Activated CD8-positive, alpha-beta memory T cell treated with anti-CD3 and anti-CD28 coated beads for 1 hour (primary cell): ENCODE data around the gene WNT9B.

ENCODE experiments used
- DNase-seq, 2 donors: peaks; one replicate each; pipeline ENCODE4 v3.0.0-alpha.2; 2020; ENCODE audit warnings: low read depth in 1 of 2; ENCODE audit errors: extremely low read depth in 1 of 2

Gene WNT9B

GRCh38 chr17:46853896-46854444 lies 2.6 kb downstream of the WNT9B start:
- DNase-seq = no peak

- DNase-seq = no peak
These were observed 3.1 kb downstream of the WNT9B start for GRCh38 chr17:46854515-46854914.

DNA sequence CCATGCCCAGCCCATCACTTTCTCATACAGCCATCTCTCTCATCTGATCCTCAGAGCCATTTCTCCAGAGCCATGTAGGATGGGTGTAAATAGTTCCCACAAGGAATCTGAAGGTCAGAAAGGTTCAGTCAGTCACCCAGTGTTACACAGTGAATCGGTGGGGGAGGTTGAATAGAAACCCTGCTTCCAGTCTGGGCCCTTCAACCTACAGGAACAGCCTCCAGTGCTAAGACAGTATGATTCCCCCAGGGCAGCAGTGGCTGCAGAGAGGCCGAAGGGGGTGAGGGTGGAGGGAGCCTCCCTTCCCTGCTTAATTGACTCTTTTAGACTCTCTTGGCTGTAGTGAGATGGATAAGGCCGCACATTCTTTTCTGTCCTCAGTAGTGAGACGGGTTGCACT lies 3.6 kb downstream of the WNT9B start:
- no peak for DNase-seq

GRCh38 chr17:46857600-46857999 lies 6.2 kb downstream of the WNT9B start:
- no peak for DNase-seq

DNA sequence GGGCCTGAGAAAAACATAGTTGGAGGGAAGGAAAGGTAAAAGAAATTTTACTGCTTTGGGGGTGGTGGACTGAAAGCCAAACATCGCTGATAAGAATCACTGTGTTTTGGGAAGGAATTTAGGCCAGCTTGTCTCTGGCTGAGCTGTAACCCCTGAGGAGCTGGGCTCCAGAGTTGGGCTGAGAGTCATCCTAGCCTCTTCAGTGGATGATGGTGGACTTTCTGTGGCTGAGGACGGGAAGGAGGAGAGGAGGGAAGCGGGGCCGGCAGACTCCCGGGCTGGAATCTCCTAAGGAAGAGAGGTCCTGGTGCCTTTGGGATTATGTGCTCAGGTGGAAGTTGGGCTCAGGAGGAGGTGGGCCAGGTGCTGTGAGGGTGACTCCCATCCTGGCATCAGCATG lies 8.6 kb downstream of the WNT9B start:
- DNase-seq = no peak

DNA sequence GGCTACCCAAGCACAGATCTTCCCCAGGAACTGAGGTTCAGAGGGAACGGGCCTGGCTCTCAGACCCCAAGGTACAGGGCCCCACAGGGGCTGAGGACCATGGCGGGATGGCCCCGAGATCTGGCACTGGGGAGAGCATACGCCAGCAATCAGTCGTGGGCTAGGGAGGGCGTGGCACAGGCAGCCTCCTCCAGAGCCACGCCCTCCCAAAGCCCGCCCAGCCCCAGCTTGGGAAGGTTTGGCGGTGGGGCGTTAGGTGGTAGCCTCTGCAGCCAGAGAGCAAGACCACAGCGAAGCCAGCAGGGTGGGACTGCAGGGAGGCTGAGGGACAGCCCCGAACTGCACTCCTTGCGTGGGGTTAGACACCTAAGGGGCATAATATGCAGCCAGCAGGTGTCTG lies 11.6 kb downstream of the WNT9B start:
- no peak for DNase-seq

DNA sequence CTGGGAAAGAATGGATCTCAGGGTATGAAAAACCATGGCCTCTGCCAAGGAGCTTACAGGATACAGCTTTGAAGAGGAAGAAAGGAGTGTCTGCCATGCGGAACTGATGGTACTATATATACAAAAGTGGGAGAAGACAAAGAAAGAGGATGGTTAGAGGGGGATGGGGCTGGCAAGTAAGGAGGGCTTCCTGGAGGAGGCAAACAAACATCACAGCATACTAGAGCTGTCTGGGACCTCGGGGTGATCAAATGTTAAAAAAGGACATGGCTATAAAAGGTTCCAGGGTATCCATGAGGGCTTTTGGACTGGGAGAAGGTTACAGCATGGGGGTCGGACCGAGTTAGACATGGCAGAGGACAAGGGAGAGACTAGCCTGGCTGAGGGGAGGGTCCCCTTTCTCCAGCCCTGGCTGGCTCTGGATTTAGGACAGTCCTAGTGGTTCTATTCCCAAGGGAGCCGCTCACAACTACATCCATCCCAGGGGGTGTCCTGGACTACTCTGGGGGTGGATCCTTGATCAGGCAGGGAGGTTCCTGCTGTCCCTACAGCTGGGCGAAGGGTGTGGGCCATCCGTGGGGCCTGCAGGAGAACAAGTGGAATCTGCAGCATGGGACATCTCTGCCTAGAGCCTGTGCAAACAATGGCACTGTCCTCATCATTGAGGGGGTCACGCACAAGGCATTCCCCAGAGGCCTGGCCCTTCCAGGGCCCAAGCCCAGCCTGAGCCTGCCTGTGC lies 12.2 kb downstream of the WNT9B start:
- DNase-seq = no peak

- no peak for DNase-seq
These were observed 13.7 kb downstream of the WNT9B start for GRCh38 chr17:46865100-46865499.

DNA sequence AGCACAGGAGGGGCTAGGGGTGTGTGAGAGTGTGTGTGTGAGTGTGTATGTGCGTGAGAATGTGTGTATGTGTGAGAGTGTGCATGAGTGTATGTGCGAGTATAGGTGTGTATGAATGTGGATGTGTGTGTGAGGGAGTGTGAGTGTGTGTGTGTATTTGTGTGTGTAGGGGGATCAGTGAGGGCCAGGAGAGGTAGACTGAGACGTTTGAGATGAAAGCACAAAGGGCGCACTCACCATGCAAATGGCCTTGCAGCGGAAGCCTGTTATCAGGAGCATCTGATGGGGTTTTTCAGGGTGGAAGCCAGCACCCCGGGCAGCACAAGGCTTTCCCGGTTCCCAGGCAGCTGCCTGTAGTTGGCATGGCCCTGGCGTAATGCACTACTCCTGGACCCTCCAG lies 14.9 kb downstream of the WNT9B start:
- no peak for DNase-seq

GRCh38 chr17:46866747-46867146 lies 15.4 kb downstream of the WNT9B start:
- no peak for DNase-seq

- DNase-seq = no peak
These were observed 17.4 kb downstream of the WNT9B start for GRCh38 chr17:46868689-46869187.

DNA sequence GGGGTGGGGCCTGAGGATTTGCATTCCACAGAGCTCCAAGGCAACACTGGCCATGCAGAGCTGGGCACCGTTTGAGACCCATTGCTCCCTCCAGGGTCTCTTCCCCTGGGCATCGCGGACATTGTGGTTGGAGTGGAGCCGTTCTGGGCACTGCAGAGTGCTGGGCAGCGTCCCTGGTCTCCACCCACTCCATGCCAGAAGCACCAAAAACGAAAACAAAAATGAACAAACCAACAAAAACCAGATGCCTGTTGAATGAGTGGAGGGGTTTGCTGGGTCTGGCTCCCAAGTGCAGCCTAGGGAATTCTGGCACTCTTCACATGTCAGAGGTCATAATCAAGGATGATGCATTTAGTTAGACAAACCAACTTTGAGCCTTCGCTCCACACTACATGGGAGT lies 17.9 kb downstream of the WNT9B start:
- no peak for DNase-seq

GRCh38 chr17:46869975-46870803 lies 18.8 kb downstream of the WNT9B start:
- DNase-seq = no peak

DNA sequence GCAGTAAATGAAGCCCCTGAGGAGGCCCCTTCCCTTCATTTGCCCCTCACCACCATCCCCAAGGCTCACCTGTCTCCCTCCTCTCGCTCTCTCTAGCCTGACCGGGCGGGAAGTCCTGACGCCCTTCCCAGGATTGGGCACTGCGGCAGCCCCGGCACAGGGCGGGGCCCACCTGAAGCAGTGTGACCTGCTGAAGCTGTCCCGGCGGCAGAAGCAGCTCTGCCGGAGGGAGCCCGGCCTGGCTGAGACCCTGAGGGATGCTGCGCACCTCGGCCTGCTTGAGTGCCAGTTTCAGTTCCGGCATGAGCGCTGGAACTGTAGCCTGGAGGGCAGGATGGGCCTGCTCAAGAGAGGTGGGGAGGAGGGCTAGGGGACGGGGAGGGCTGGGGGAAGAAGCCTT lies 21.0 kb downstream of the WNT9B start:
- DNase-seq = no peak

- no peak for DNase-seq
These were observed 22.7 kb downstream of the WNT9B start for GRCh38 chr17:46873941-46874645.

GRCh38 chr17:46874906-46875305 lies 23.5 kb downstream of the WNT9B start:
- DNase-seq = no peak

GRCh38 chr17:46875849-46876352 lies 24.5 kb downstream of the WNT9B start:
- no peak for DNase-seq

DNA sequence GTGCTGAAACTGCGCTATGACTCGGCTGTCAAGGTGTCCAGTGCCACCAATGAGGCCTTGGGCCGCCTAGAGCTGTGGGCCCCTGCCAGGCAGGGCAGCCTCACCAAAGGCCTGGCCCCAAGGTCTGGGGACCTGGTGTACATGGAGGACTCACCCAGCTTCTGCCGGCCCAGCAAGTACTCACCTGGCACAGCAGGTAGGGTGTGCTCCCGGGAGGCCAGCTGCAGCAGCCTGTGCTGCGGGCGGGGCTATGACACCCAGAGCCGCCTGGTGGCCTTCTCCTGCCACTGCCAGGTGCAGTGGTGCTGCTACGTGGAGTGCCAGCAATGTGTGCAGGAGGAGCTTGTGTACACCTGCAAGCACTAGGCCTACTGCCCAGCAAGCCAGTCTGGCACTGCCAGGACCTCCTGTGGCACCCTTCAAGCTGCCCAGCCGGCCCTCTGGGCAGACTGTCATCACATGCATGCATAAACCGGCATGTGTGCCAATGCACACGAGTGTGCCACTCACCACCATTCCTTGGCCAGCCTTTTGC lies 25.0 kb downstream of the WNT9B start:
- no peak for DNase-seq

DNA sequence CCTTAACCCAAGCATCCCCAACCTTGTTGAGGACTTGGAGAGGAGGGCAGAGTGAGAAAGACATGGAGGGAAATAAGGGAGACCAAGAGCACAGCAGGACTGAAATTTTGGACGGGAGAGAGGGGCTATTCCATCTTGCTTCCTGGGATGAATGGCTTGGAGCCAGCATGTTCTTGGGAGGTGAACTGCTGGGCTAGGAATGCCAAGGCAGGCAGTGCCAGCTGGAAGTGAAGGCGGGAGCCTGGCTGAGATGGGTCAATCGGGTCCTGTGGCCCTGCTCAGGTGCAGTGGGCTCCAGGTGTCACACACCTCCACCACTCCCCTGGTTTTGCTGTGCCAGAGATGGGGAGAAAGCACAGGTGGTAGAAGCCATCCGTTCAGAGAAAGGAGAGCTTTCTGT lies 25.5 kb downstream of the WNT9B start:
- DNase-seq = no peak

DNA sequence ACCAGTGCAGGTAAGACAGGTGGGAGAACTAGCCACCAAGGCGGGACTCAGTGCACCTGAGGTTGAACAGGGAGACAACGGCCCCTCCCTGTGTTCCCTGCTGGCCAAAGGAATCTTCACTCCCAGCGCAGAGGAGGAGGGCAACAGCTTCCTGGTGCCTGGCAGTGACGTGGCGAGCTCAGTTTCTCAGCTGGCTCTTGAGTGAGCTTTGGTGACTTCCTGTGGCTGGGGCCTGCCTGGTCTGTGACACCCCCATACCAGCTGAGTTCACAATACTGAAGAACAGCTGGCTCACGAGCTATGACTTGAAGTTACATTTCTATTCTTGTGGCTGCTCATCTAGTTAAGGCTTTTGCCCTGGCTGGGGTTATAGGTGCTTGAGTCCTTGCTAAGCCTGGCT lies 26.1 kb downstream of the WNT9B start:
- DNase-seq = no peak

DNA sequence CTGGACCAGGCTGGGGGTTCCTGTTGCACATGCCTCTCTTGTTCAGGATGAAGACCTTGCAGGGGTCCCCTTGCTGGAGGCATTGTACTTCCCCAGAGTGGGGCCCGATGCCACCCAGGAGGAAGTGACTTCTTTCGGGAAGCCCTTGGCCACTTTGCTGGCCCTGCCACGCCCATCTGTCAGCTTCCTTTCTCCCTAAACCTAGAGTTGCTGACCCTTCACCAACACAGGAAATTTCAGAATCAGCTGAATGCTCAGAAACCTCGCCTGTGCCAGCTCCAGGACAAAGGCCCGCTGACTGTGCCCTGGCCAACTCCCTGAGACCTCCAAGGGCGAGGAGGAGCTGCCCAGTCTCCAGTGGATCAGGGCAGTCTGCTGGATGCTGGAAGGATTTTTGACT lies 26.7 kb downstream of the WNT9B start:
- no peak for DNase-seq
